ENCODE measurements around the gene PRDM9.

DNA sequence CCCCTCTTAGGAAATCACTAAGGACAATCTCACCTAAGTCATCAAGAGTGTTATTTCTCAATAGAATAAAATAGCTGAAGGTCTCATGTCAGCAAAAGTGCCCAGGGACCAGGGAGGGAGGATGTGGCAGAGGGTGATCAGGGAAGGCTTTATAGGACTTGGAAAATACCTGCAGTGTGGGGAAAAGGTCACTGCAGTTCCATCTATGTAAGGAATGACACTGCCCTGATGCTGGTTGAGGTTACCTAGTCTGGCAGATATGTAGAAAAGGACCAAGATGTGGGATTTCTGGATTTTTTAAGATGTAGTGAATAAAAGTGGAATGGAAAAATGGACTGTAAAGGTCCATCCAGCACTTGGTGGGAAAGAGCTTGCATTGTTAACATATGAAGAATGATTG is 18.3 kb downstream of the PRDM9 start:
- TF ChIP-seq, protein P1, sequence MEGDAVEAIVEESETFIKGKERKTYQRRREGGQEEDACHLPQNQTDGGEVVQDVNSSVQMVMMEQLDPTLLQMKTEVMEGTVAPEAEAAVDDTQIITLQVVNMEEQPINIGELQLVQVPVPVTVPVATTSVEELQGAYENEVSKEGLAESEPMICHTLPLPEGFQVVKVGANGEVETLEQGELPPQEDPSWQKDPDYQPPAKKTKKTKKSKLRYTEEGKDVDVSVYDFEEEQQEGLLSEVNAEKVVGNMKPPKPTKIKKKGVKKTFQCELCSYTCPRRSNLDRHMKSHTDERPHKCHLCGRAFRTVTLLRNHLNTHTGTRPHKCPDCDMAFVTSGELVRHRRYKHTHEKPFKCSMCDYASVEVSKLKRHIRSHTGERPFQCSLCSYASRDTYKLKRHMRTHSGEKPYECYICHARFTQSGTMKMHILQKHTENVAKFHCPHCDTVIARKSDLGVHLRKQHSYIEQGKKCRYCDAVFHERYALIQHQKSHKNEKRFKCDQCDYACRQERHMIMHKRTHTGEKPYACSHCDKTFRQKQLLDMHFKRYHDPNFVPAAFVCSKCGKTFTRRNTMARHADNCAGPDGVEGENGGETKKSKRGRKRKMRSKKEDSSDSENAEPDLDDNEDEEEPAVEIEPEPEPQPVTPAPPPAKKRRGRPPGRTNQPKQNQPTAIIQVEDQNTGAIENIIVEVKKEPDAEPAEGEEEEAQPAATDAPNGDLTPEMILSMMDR (IDR thresholded peaks at IDR 0.05) = no peak
- TF ChIP-seq POLR2A (IDR thresholded peaks at IDR 0.05) = no peak
